Measurements from ENCODE around the gene EEF1AKMT3.

EEF1AKMT3 gene

GRCh38 chr12:57733928-57734327 lies 38.5 kb upstream of the EEF1AKMT3 start:
- Histone ChIP-seq H3K9ac (ENCODE audit: low read depth, low read length, poor library complexity, severe bottlenecking) (no peak overlapping the region), H3K4me1 (ENCODE audit: insufficient read depth, low read length, poor library complexity, severe bottlenecking) (peaks cover under 1% of the 10 kb centered on the region), H3K27me3 (ENCODE audit: insufficient read depth, low read length, poor library complexity, severe bottlenecking) (no peaks in the 10 kb centered on the region), H3K9me2 (replicated peaks; ENCODE audit: low read depth, low read length) (no peaks in the 10 kb centered on the region), H3K36me3 (ENCODE audit: insufficient read depth, low read length) (peaks cover 59% of the 10 kb centered on the region; the same call in 1 of the 2 replicates), H3K79me2 (ENCODE audit: insufficient read depth, low read length) (peaks cover 41% of the 10 kb centered on the region), H3K9me3 (ENCODE audit: insufficient read depth, low read depth, low read length) (no peaks in the 10 kb centered on the region), H3K4me2 (ENCODE audit: low read depth, low read length, poor library complexity, severe bottlenecking) (no peak overlapping the region), H3K4me3 (ENCODE audit: low read length, poor library complexity, severe bottlenecking) (no peak overlapping the region), H2AFZ (ENCODE audit: low read length) (no peak overlapping the region), H3F3A (ENCODE audit: low read depth) (no peaks in the 10 kb centered on the region), H4K20me1 (ENCODE audit: insufficient read depth, low read length, poor library complexity, severe bottlenecking) (peaks cover 27% of the 10 kb centered on the region)
- no peak for TF ChIP-seq CTCF (conservative IDR thresholded peaks at IDR 0.05; ENCODE audit: low read length)
- TF ChIP-seq EZH2phosphoT487 (IDR thresholded peaks at IDR 0.05; ENCODE audit: borderline replicate concordance): no peak

GRCh38 chr12:57734591-57734990 lies 37.8 kb upstream of the EEF1AKMT3 start:
- H3K27me3 ChIP-seq (ENCODE audit: insufficient read depth, low read length, poor library complexity, severe bottlenecking): no peaks in the 10 kb centered on the region
- TF ChIP-seq EZH2phosphoT487 (IDR thresholded peaks at IDR 0.05; ENCODE audit: borderline replicate concordance) (no peak), CTCF (conservative IDR thresholded peaks at IDR 0.05; ENCODE audit: low read length) (no peak)
- no peaks in the 10 kb centered on the region for H3F3A ChIP-seq (ENCODE audit: low read depth)
- peaks cover 48% of the 10 kb centered on the region for H3K79me2 ChIP-seq (ENCODE audit: insufficient read depth, low read length)
- no peak overlapping the region for H3K9ac ChIP-seq (ENCODE audit: low read depth, low read length, poor library complexity, severe bottlenecking)
- no peak overlapping the region for H2AFZ ChIP-seq (ENCODE audit: low read length)
- H3K4me3 ChIP-seq (ENCODE audit: low read length, poor library complexity, severe bottlenecking): no peak overlapping the region
- peaks cover 56% of the 10 kb centered on the region; the same call in 1 of the 2 replicates for H3K36me3 ChIP-seq (ENCODE audit: insufficient read depth, low read length)
- no peaks in the 10 kb centered on the region for H3K9me3 ChIP-seq (ENCODE audit: insufficient read depth, low read depth, low read length)
- H3K4me2 ChIP-seq (ENCODE audit: low read depth, low read length, poor library complexity, severe bottlenecking): no peak overlapping the region
- H3K4me1 ChIP-seq (ENCODE audit: insufficient read depth, low read length, poor library complexity, severe bottlenecking): peaks cover 8% of the 10 kb centered on the region
- H3K9me2 ChIP-seq (replicated peaks; ENCODE audit: low read depth, low read length): no peaks in the 10 kb centered on the region
- H4K20me1 ChIP-seq (ENCODE audit: insufficient read depth, low read length, poor library complexity, severe bottlenecking): peaks cover 34% of the 10 kb centered on the region

- Histone ChIP-seq H3K4me2 (ENCODE audit: low read depth, low read length, poor library complexity, severe bottlenecking) (no peak overlapping the region), H2AFZ (ENCODE audit: low read length) (no peak overlapping the region), H3K79me2 (ENCODE audit: insufficient read depth, low read length) (peaks cover 55% of the 10 kb centered on the region), H3K27me3 (ENCODE audit: insufficient read depth, low read length, poor library complexity, severe bottlenecking) (no peaks in the 10 kb centered on the region), H3K9me3 (ENCODE audit: insufficient read depth, low read depth, low read length) (no peaks in the 10 kb centered on the region), H3K4me3 (ENCODE audit: low read length, poor library complexity, severe bottlenecking) (no peak overlapping the region), H4K20me1 (ENCODE audit: insufficient read depth, low read length, poor library complexity, severe bottlenecking) (peaks cover 41% of the 10 kb centered on the region), H3F3A (ENCODE audit: low read depth) (no peaks in the 10 kb centered on the region), H3K36me3 (ENCODE audit: insufficient read depth, low read length) (peaks cover 49% of the 10 kb centered on the region; the same call in 1 of the 2 replicates), H3K4me1 (ENCODE audit: insufficient read depth, low read length, poor library complexity, severe bottlenecking) (peaks cover 15% of the 10 kb centered on the region), H3K9me2 (replicated peaks; ENCODE audit: low read depth, low read length) (no peaks in the 10 kb centered on the region), H3K9ac (ENCODE audit: low read depth, low read length, poor library complexity, severe bottlenecking) (no peak overlapping the region)
- TF ChIP-seq EZH2phosphoT487 (IDR thresholded peaks at IDR 0.05; ENCODE audit: borderline replicate concordance) (no peak), CTCF (conservative IDR thresholded peaks at IDR 0.05; ENCODE audit: low read length) (no peak)
Observed at GRCh38 chr12:57735198-57735855, 37.1 kb upstream of the EEF1AKMT3 start.

Data from Loucy (cell line).